NCI-H526 (cell line): ENCODE measurements around the gene HCLS1.
A peak's percentile ranks its signal among the peaks of the same experiment; 100 is the strongest.
"Not testable (repeated sequence)": the region's sequence is repeated elsewhere in the genome, so short reads cannot be mapped to it uniquely, and the experiment has no call there.

Source experiments
- DNase-seq, 2 experiments: peaks; one replicate each; lab custom pipeline; 2025; lab: John Stamatoyannopoulos, UW

HCLS1 gene

GRCh38 chr3:121658716-121659435, 1.8 kb downstream of the HCLS1 start:
- DNase-seq, result no peak

GRCh38 chr3:121654493-121655385, 6.0 kb downstream of the HCLS1 start:
- DNase-seq, result no peak

DNA sequence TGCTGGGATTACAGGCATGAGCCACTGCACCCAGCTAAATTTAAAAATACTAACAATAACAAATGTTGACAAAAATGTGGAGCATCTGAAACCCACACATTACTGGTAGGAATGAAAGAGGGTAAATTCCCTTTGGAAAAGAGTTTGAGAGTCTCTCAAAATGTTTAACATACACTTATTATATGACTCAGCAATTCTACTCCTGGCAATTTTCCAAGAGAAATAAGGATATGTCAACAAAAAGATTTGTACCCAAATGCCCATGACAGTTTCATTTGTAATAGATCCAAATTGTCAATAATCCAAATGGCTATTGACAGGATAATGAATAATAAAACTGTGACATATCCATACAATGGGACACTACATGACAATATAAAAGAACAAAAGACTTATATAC, 9.0 kb downstream of the HCLS1 start:
- no peak for DNase-seq

DNA sequence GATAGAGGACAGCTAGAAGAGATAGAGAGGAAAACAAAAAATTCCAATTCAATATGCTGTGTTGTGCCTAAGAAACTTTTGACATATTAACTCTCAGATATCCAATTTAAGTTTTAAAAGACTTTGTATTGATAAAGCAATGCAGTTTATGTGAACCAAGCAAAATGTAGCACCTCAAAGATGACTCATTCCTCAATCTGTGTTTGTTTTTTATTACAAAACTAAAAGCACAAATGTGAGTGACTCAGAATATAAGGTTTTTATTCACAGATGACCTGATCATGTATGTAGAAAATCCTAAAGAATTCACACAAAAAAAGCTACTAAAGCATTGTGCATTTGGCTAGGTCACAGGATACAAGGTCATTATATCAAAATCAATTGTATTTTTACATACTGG, 11.1 kb downstream of the HCLS1 start:
- no peak for DNase-seq

DNA sequence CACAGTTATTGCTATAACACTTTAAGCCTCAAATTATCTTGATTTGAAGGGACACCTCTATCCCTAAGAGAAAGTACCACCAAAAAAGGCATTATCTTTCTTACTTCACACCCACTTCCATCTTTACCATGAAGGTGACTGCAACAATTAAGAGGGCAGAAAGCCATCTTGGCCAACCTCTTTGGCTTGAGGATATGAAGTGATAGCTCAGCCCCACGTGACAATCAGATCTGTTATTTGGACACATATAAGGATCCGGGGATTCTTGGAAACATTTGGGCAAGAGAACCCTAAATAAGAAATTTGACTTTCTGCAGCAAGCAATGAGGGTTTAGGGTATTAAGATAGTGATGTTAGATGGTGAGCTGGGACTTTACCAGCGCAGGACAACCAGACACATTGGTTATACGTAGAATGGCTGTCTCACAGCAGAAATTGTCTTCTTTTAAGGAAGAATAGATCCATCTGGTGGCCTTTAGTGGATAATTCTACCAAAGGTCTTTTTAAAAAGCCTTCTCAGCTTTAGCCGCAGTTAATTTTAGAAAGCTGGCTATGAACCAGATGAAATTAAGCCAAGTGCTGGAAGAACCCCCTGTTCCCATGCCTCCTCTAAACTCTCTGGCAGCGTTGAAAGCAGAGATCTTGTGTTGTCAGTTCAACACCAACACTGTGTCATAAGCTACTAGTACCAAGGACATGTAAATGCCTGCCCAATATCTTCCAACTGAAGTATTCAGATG, 12.3 kb downstream of the HCLS1 start:
- DNase-seq, result peak in 1 of 2 experiments; percentile 5

GRCh38 chr3:121645054-121645453, 15.6 kb downstream of the HCLS1 start:
- no peak for DNase-seq

DNA sequence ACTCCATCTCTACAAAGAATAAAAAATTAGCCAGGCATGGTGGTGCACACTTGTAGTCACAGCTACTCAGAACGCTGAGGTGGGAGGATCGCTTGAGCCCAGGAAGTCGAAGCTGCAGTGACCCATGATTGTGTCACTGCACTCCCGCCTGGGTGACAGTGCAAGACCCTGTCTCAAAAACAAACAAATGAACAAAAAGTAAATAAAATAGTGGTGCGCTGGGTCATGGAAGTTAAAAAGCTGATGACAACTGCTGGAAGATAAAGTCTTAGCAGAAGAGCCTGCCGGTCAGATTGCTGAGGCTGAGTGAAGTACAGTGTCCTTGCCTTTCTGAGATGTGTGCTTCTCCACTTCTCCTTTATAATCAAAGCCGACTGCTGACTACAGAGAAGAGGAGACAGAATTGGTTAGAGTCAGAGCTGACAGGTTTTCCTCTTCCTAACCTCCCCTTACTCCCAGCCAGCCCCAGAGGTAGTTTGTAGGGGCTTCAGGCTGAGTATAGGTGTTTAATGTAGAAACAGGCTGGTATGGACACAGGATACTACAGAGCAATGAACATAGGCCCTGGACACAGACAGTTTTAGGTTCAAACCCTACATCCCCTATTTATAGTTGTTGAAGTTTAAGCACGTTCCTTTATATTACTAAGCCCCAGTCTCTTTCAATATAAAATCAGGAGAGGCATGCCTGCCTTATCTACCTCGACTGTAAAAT, 17.9 kb downstream of the HCLS1 start:
- no peak for DNase-seq

DNA sequence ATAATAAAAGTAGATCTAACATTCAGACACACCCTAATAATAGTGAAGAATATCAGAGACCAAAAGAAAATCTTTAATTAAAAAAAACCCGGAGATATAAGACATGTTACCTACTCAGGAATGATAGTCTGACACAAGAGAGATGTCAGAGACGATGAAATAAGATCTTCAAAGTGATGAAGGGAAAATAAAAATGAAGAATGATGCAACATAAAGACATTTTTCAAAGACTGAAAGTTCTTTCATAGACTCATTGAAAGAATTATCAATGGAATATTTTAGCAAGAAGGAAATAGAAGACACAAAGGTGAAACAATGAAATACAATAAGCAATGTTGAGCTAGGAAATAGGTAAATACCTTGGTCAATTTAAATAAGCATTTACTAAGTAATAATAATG, 19.6 kb downstream of the HCLS1 start:
- no peak for DNase-seq

- DNase-seq, result no peak
Observed at GRCh38 chr3:121637922-121638321, 22.8 kb downstream of the HCLS1 start.

- DNase-seq, result no peak
Observed at GRCh38 chr3:121630355-121630754, 30.3 kb downstream of the HCLS1 start.

GRCh38 chr3:121629601-121630000, 31.1 kb downstream of the HCLS1 start:
- no peak for DNase-seq

GRCh38 chr3:121627622-121628021, 33.1 kb downstream of the HCLS1 start:
- no peak for DNase-seq

DNA sequence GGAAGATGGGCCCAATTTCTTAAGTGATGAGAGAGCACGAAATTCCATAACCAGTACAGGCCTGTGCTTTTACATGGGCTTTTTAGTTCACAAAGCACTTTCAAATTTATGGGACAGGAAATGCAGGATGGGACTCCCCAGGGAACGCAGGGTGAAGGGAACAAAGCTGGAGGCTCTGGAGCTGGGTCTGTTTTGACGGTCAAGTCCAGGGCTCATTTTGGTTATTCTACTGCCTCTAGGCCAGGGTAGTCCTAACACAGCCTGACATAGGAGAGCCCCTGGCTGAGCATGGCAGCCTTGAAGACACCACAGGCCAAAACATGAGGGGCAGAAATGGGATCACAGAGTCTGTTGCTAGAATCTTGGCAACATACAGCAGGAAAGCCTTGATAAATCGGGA, 33.5 kb downstream of the HCLS1 start:
- DNase-seq, result no peak

GRCh38 chr3:121626495-121626894, 34.2 kb downstream of the HCLS1 start:
- no peak for DNase-seq

DNA sequence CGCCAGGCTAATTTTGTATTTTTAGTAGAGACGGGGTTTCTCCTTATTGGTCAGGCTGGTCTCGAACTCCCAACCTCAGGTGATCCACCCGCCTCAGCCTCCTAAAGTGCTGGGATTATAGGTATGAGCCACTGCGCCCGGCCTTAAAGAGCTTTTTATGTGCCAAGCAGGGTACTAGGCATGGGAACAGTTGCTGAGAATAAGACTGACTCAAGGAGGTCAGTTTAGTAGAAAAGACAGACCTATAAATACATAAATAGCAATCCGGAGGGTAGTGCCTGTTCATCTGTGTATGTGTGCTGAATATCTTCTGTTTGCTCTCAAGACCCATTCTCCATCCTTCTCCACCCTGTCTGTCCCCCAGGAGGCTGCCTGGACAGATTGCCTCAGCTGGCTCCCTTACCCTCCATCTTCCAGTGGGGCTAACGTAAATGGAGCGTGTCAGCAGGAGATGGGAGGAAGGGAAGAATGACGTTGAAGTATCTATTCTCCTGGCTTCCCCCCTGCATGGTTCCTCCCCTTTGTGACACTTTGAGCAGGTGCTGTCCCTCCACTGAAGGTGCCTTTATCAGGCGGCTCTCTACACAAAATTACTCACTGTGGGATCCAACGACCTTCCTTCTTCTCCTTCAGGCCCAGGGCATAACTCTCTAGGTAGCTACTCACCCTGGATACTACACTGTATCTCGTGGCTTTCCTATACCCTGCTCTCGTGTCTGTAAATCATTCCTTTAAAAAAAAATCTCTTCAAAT, 36.4 kb downstream of the HCLS1 start:
- no peak for DNase-seq

- no peak for DNase-seq
Observed at GRCh38 chr3:121621491-121621890, 39.2 kb downstream of the HCLS1 start.

DNA sequence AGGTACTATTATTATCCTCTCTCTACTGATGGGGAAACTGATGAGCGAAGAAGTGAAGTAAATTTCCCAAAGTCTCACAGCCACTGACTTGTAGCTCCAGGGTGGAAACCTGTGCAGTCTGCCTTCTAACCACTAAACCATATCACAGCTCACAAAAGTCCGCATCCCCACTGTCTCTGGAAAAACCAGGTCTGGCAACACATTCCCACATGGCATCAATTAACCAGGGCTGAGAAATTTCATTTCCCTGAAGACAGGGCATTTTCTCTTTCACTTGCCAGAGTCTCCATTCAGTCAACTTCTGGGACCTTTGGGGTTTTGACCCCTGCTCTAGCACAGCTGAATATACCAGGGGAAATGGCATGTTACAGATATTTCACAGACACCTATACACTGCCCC, 41.0 kb downstream of the HCLS1 start:
- DNase-seq, result no peak

GRCh38 chr3:121606106-121606505, 54.6 kb downstream of the HCLS1 start:
- no peak for DNase-seq

DNA sequence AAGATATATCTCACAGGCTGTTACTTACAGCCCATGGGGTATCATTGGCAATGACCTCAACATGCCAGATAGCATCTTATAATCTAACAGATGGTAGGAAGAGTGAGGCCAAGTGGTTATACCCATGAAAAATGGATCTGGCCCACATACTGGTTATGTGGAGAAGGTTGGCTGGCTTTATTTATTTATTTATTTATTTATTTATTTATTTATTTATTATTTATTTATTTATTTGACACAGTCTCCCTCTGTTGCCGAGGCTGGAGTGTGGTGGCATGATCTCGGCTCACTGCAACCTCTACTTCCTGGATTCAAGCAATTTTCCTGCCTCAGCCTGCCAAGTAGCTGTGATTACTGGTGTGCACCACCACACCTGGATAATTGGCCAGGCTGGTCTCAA, 55.9 kb downstream of the HCLS1 start:
- DNase-seq, result no peak

DNA sequence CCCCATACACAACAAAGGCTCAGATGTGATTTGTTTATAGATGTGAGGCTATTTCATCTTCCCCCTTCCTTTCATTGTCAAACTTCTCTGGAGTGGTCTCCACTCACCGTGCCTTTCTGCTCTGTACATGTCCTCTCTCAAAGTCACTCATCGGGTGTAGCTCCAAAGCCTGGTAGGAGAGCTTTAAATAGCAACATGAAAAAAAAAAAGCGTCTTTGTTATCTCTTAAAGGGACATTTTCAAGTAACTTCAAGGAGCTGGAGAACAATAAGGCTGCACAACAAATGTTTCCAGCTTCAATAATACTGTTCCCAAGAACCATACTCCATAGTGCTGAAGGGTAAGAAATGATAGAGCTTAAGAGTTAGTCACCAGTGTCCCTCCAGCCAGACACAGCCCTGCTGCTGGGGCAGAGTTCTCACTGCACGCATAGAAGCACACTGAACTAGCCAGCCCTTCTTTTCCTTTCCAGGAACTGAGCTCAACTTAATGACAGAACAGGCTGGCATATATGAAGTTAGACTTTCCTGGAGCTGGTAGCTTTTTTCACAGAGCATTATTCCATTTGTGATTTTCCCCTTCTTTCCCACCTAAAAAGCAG, 59.4 kb downstream of the HCLS1 start:
- no peak for DNase-seq

GRCh38 chr3:121599900-121600299, 60.8 kb downstream of the HCLS1 start:
- DNase-seq, result not testable (repeated sequence)
